ENCODE measurements around the gene C2.
A peak's percentile ranks its signal among the peaks of the same experiment; 100 is the strongest.
"Not testable (repeated sequence)": the region's sequence is repeated elsewhere in the genome, so short reads cannot be mapped to it uniquely, and the experiment has no call there.

Gene C2

DNA sequence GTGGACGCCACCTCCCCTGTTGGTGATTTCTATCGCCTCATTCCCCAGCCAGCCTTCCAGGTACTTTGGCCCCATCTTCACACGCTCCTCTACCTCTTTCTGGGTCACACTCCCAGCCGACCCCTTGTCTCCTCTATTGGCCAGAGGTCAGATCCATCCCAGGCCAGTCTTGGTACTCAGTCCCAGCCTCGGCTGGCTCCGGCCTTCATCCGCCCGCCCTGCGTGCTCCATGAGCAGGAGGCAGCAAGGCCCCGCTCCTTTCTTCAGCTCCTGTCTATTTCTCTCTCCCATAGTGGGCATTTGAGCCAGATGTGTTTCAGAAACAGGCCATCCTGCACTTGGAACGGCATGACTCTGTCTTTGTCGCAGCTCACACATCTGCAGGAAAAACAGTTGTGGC lies 34.1 kb downstream of the C2 start:
- DNase-seq: no peak

DNA sequence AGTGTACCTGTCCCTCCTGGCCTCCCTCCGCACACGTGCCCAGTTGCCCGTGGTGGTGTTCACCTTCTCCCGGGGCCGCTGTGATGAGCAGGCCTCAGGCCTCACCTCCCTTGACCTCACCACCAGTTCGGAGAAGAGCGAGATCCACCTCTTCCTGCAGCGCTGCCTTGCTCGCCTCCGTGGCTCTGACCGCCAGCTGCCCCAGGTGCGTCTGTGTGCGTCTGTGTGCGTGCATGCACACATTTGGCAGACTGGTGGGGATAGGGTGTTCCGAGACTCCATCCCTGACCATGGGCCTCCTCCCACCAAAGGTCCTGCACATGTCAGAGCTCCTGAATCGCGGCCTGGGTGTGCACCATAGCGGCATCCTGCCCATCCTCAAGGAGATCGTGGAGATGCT lies 36.4 kb downstream of the C2 start:
- DNase-seq: no peak

DNA sequence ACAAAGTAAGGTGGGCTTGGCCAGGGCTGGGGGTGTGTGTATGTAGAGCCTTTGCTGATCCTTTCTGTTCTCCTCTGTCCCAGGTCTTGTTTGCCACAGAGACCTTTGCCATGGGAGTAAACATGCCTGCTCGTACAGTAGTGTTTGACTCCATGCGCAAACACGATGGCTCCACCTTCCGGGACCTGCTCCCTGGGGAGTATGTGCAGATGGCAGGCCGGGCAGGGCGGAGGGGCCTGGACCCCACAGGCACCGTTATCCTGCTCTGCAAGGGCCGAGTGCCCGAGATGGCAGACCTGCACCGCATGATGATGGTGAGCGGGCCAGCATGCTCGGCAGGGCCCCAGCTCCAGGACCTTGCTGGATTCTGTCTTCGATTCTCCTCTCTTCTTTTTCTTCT lies 38.2 kb downstream of the C2 start:
- no peak for DNase-seq

DNA sequence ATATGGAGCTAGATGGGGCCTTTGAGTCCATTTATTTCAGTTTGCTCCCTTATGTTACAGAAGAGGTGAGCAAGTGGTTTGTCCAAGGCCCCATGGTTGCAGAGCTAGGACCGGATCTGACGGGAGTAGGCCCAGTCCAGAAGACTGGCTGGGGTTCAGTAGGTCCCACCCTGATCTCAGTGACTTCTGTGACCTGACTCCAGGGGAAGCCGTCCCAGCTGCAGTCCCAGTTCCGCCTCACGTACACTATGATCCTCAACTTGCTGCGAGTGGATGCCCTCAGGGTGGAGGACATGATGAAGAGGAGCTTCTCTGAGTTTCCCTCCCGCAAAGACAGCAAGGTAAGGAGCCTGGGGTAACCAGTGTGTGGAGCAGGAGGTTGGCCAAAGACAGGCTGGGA lies 39.0 kb downstream of the C2 start:
- DNase-seq: no peak

DNA sequence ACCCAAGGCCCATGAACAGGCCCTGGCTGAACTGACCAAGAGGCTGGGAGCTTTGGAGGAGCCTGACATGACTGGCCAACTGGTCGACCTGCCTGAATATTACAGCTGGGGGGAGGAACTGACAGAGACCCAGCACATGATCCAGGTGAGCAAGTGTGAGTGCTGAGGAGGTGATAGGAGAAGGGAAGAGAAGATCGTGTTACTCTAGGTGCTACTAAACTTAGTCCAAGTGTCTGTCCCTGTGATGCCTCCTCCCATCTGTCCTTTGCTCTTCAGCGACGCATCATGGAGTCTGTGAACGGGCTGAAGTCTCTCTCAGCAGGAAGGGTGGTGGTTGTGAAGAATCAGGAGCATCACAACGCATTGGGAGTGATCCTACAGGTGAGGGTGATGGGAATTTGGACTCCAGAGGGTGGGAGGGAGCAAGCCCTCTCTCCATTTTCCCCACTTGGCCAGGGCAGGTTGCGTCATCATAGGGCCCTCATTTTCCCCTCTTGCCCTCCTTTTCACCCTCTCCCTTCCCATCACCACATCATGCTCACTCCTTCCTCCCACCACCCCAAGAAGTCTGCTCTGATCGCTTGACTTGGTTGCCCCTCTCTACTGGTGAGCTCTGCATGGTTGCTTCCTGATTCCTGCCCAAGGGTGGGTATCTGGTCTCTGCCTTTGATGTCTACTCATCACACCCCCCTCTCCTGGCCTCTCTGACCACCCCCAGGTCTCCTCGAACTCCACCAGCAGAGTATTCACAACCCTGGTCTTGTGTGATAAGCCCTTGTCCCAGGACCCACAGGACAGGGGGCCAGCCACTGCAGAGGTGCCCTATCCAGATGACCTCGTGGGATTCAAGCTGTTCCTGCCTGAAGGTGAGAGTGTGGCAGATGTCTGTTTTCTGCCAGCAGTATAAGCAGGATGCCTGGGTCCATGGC lies 39.7 kb downstream of the C2 start:
- no peak for DNase-seq

DNA sequence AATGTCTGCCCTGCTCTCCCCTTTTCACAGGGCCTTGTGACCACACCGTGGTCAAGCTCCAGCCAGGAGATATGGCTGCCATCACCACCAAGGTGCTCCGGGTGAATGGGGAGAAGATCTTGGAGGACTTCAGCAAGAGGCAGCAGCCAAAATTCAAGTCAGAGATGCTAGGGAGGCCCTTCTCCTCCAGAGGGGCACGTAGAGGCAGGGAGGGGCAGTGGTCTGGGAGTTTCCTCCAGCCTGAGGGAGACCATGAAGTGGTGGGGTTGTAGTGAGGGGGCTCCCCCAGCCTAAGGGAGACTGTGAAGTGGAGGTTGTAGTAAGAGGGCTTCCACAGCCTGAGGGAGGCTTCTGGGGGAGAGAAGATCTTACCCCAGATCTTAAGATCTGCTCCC lies 40.4 kb downstream of the C2 start:
- no peak for DNase-seq

DNA sequence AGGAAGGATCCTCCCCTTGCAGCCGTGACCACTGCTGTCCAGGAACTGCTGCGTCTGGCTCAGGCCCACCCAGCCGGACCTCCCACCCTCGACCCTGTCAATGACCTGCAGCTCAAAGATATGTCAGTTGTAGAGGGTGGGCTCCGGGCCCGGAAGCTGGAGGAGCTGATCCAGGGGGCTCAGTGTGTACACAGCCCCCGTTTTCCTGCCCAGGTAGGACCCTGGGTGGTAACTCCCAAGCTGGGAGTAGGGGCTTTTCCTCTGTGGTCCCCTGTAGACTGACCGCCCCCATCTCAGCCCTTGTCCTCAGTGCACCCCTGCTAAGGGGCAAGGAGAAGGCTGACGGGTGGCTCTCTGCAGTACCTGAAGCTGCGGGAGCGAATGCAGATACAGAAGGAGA lies 40.8 kb downstream of the C2 start:
- DNase-seq: no peak

DNA sequence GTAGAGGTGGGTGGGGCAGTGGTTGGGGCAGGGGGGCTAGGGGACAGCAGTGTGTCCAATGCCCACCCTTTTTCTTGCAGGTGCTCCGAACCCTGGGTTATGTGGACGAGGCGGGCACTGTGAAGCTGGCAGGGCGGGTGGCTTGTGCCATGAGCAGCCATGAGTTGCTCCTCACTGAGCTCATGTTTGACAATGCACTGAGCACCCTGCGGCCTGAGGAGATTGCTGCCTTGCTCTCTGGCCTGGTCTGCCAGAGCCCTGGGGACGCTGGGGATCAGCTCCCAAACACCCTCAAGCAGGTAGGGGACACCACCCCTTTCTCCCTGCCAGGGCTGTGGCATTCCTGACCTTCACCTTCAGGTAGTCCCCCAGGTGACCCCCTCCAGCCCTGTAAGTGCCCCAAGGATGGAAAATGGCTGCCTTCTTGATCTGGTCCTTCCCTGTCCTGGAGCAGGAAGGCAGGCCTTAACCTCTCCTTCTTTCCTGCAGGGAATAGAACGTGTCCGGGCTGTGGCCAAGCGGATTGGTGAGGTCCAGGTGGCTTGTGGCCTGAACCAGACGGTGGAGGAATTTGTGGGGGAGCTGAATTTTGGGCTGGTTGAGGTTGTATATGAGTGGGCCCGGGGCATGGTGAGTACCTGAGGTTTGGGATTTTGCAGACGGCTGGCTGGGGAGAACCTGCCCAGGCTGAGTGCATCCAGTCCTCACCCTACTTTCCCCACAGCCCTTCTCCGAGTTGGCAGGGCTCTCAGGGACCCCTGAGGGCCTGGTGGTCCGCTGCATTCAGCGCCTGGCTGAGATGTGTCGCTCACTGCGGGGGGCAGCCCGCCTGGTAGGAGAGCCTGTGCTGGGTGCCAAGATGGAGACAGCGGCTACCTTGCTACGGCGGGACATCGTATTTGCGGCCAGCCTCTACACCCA lies 41.5 kb downstream of the C2 start:
- no peak for DNase-seq

DNA sequence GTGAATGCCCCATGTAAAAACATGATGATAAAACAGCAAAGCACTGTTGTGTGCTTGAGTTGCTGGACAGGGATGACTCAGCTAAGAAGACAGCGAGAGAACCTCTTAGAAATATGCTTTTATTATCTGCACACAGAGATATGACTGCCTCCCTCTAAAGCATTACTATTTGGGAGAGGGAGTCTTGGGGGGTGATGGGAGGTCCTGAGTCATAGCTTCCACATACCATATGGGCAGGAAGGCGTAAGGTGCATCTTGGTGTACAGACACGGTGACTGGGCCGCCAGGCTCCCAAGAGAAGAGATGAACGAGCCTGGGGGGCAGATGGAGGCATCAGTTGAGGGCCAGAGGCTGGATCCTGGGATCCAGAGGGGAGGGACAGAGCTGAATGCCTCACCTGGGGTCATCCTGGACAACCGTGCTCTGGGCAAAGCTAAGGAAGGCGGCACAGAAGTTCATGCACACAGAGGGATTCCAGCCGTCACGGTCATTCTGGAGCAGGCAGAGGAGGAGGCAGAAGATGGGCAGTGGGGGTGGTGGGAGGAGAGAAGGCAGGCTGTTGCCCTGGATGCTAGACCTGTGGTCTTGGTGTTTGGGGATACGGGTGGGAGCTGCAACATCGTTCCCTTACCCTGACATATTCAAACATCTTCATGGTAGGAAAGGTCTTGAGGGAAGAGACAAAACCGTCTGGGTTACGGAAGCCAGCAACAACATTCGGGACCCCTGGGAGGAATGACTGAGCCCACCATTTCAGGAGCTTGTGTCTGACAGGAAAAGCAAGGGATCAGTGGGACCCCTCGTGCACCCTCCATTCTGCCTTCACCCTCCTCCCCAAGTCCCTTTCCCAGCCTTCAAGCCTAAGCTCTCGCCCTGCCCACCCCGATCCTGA lies 42.4 kb downstream of the C2 start:
- no peak for DNase-seq

DNA sequence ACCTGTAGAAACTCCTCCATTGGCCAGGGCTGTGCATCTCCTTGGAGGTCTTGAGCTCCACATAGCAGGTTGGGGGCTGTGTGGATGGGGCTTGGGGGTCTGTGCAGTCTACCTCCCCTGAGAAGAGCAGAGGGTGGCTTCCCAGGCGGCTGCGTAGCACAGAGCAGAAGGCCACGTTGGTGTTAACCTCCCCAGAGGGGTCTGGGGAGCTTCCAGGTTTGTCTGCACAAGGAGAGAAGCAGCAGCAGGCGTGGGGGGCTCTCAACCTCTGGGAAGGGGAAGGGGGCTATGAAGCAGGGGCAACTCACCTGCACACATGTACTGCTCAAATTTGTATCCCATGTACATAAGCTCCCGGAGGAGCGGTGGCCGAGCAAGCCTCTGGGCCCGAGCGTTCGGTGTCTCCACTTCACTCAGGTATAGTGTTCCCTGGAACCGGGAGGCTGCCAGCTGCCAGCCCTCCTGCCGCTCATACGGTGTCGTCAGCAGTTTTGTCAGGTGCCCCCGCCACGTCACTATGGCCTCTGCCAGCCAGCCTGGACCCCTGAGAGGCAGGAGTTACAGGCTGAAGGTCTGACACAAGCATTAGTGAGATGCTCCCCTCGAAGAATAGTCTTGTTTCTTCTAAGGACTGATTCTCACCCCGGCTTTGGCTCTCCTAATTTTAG lies 43.2 kb downstream of the C2 start:
- DNase-seq: no peak

DNA sequence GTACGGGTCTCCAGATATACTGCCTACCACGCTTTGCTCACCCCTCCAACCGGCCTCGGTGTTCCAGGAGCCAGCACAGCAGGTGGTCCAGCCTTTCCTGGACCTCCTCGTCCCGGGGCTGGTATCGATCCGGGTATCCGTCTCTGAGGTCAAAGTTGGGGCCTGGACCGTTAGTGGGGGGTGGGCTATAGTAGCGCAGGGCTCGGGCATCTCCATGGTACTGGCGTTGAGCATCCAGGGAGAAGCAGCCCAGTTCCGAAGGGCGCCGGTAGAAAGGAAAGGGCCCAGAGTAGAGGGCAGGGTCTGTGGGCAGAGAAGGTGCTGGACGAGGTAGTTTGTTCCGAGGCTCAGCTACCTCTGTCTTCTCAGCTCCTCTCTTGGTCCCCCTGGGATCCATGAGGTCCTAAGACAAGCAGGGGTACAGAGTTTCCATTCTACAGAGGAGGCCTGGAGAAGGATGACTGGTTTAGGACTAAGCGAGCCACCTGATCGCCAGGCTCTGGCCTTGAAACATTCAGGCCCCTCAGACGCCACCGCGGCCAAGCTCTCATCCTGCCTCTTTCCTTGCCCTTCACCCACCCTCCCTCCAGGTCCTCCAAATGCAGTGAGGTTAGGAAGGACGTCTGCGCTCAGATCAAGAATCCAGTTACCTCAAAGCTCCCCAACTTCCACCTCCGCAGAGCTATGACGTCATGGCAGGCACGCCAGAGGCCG lies 43.9 kb downstream of the C2 start:
- DNase-seq: no peak

DNA sequence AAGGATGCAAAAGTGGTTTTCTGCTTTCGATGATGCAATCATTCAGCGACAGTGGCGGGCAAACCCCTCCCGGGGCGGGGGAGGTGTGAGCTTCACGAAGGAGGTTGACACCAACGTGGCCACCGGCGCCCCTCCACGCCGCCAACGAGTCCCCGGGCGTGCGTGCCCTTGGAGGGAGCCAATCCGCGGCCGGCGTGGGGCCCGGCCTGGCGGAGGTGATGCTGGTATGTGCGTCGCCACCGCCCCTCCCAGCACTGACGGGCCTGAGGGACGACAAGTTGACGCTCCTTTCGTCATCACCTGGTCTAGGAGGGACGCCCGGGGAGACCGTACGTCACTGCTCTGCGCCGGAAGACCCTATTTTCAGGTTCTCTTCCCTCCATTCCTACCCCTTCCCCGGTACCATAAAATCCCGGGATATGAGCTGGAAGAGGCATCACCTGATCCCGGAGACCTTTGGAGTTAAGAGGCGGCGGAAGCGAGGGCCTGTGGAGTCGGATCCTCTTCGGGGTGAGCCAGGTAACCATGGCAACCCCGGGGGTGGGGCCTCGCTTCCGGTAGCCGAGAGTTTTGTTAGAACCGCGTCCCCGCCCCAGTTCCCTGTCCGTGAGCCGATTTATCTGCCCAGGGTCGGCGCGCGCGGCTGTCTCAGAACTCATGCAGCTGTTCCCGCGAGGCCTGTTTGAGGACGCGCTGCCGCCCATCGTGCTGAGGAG lies 44.6 kb downstream of the C2 start, which contains the start of gene DXO:
TSS of gene DXO (minus strand) at position 146 of the 716 bp plus-strand sequence. CDS start 463 bp downstream, outside the sequence.
- DNase-seq: peak; percentile 80

DNA sequence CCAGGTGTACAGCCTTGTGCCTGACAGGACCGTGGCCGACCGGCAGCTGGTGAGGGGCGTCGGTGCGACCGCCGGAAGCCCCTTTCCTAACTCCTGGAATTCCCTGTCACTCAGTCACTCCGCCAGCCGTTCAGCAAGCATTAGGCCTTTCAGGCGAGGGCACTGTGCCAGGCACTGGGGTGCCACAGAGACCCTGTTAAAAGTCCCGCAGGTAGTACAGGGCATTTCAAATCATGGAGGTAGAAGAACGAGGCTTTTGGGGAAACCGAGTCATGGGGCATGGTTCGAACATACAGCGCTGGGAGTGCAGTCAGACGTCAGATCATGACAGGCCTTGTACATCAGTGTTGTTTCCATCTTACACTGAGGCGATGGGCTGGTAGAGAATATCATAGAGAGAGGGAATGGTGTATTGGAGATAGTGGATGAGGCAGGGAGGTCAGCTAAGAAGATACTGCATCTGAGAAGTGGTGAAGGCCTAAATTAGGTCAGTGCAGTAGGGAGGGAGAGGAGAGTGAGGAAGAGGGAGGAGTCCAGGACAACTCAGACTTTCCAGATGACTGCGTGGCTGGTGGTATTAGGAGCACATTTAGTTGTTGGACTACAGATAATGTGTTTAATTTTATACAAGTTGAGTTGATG lies 45.3 kb downstream of the C2 start:
- DNase-seq: no peak

DNA sequence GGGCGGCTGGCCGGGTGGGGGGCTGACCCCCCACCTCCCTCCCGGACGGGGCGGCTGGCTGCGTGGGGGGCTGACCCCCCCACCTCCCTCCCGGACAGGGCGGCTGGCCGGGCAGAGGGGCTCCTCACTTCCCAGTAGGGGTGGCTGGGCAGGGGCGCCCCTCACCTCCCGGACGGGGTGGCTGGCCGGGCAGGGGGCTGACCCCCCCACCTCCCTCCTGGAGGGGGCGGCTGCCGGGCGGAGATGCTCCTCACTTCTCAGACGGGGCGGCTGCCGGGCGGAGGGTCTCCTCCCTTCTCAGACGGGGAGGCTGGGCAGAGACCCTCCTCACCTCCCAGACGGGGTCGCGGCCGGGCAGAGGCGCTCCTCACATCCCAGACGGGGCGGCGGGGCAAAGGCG lies 48.5 kb downstream of the C2 start:
- DNase-seq: not testable (repeated sequence)

DNA sequence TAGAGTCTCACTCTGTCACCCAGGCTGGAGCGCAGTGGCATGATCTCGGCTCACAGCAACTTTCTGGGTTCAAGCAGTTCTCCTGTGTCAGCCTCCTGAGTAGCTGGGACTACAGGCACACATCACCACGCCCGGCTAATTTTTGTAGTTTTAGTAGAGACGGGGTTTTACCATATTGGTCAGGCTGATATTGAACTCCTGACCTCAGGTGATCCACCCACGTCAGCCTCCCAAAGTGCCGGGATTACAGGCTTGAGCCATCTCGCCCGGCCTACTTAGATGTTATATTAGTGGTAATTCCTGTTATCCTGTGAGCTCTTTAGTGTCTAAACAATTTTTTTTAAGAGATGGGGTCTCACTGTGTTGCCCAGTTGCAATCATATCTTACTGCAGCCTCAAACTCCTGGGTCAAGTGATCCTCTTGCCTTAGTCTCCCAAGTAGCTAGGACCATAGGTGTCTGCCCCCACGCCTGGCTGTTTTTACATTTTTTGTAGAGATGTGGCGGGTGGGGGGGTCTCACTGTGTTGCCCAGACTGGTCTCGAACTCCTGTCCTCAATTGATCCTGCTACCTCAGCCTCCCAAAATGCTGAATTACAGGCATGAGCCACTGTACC lies 50.4 kb downstream of the C2 start:
- no peak for DNase-seq

DNA sequence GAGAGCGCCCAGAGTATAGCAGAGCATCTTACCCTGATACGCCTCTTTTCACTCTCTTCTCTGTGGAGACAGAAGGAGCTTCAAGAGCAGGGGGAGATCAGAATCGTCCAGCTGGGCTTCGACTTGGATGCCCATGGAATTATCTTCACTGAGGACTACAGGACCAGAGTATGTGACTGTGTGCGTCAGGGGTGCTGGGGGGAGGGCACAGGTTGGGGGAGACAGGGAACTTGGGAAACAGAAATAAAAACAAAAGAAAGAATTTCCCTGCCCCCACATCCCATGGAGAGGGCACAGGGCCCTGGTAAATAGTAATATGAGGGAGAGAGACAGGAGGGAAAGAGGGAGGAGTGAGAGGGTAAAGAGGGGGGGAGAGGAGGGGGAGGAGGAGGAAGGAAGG lies 51.3 kb downstream of the C2 start:
- no peak for DNase-seq

DNA sequence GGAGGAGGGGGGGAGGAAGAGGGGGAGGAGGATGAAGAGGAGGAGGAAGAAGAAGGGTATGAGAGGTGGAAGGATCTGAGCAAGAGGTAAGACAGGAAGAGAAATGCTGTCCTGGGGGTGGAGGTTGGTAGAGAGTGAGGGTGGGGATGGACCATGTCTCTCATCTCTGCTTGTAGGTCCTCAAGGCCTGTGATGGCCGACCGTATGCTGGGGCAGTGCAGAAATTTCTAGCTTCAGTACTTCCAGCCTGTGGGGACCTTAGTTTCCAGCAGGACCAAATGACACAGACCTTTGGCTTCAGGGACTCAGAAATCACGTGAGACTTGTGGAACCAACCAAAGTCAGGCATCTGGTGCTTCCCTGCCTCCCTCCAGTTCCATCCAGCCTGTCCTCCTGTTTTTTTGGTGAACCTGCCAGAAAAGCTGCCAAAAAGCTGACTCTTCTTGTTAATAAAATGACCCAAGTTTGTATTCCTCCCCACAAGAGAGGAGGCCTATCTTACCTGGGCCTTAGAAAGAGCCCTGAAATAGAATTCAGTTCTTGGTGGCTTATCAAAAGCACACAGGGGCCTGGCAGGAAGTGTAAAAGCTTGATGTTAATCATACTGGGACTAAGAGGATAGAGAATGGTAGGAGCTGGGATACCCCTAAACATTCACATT lies 51.9 kb downstream of the C2 start:
- DNase-seq: no peak

DNA sequence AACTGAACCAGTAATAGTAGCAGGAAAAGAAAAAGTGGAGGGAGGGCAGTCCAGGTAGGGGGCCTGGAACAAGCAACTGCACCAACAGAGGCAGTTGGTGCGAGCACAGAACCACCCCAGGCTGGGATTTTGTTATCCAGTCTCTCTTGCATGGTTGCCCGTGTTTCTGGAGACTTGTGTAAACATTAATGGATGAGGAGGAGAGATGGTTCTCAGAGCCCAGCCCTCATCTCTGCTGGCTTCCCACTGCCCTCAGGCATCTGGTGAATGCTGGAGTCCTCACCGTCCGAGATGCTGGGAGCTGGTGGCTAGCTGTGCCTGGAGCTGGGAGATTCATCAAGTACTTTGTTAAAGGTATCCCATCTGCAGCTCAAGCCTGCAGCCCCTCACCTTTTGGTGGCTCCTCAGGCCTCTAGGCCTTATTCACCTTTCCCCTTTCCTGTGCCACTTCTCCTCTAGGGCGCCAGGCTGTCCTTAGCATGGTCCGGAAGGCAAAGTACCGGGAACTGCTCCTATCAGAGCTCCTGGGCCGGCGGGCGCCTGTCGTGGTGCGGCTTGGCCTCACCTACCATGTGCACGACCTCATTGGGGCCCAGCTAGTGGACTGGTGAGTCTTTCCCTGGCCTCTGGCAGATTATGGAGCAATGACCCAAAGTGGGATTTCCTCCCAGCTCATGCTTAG lies 52.8 kb downstream of the C2 start:
- not testable (repeated sequence) for DNase-seq

DNA sequence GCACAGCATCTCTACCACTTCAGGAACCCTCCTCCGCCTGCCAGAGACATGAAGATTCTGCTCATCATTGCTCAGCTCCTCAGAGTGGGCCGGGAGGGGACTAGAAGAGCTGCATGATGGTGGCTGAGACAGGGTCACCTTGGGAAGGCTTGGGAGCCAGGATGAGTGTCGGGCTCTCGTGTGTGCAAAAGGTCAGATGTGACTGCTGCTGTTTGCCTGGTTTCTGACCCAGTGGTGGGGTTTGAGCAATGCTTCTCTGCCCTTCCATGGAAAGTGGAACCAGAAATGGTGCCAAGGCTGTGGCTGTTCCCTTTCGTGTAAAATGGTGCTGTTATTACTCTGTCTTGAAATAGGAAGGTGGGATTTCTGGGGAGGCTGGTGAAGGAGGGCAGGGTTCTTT lies 53.5 kb downstream of the C2 start:
- not testable (repeated sequence) for DNase-seq
